HepG2 (cell line): ENCODE measurements around the gene HSPB7. TPM values are rescaled to one million over a fixed set of nuclear protein-coding genes. Genes with fewer than 3 reads are reported as not detected.

Experiments used
- DRAP1 ChIP-seq: IDR thresholded peaks from 2 replicates; pipeline ENCODE4 v1.6.1; 2016; ENCODE audit warnings: missing genetic modification reagents, missing compliant biosample characterization
- GFI1 ChIP-seq: sonication (generic); formaldehyde crosslinking; IDR thresholded peaks from 2 replicates; pipeline ENCODE4 v1.5.0; 2020; ENCODE audit warnings: missing genetic modification reagents, mild to moderate bottlenecking, borderline replicate concordance
- HIC2 ChIP-seq: sonication (generic); formaldehyde crosslinking; IDR thresholded peaks from 2 replicates; pipeline ENCODE4 v1.9.0; 2022; ENCODE audit warnings: low read depth, missing genetic modification reagents
- KDM5B ChIP-seq: sonication (generic); formaldehyde crosslinking; IDR thresholded peaks from 2 replicates; pipeline ENCODE4 v1.4.0; 2020; ENCODE audit warnings: missing genetic modification reagents, mild to moderate bottlenecking, borderline replicate concordance
- KLF9 ChIP-seq: IDR thresholded peaks from 2 replicates; pipeline ENCODE4 v1.6.1; 2016; ENCODE audit warnings: low read depth
- MXI1 ChIP-seq: IDR thresholded peaks from 3 replicates; pipeline ENCODE4 v1.6.1; 2012; ENCODE audit warnings: low read depth, low read length, inconsistent platforms, borderline replicate concordance
- RXRB ChIP-seq: IDR thresholded peaks from 2 replicates; pipeline ENCODE4 v1.6.1; 2016; ENCODE audit warnings: borderline replicate concordance, missing genetic modification reagents, missing compliant biosample characterization
- SP5 ChIP-seq: IDR thresholded peaks from 2 replicates; pipeline ENCODE4 v1.6.1; 2016; ENCODE audit warnings: low read depth, borderline replicate concordance
- YY1 ChIP-seq: IDR thresholded peaks from 2 replicates; pipeline ENCODE4 v1.6.1; 2011; ENCODE audit warnings: low read length, low read depth, moderate library complexity, mild to moderate bottlenecking; ENCODE audit not compliant: insufficient read depth, insufficient replicate concordance
- ZBTB43 ChIP-seq: sonication (generic); formaldehyde crosslinking; conservative IDR thresholded peaks from 2 replicates; pipeline ENCODE4 v1.4.0; 2020; ENCODE audit warnings: missing genetic modification reagents
- ZFP91 ChIP-seq: sonication (generic); formaldehyde crosslinking; IDR thresholded peaks from 2 replicates; pipeline ENCODE4 v1.9.0; 2022; ENCODE audit warnings: missing genetic modification reagents, mild to moderate bottlenecking, borderline replicate concordance
- ZFX ChIP-seq: sonication (generic); formaldehyde crosslinking; IDR thresholded peaks from 2 replicates; pipeline ENCODE4 v1.4.0; 2020; ENCODE audit warnings: mild to moderate bottlenecking, low read depth, missing genetic modification reagents, moderate library complexity
- ZFY ChIP-seq: sonication (generic); formaldehyde crosslinking; IDR thresholded peaks from 2 replicates; pipeline ENCODE4 v1.4.0; 2020; ENCODE audit warnings: missing genetic modification reagents
- ZNF280B ChIP-seq: sonication (generic); formaldehyde crosslinking; IDR thresholded peaks from 2 replicates; pipeline ENCODE4 v1.5.0; 2020; ENCODE audit warnings: missing genetic modification reagents, mild to moderate bottlenecking, borderline replicate concordance
- ZNF687 ChIP-seq: sonication (generic); formaldehyde crosslinking; IDR thresholded peaks from 2 replicates; pipeline ENCODE4 v1.5.1; 2020; ENCODE audit warnings: mild to moderate bottlenecking, missing genetic modification reagents, moderate library complexity
- polyA plus RNA-seq, 8 experiments: library from polyadenylated mRNA; depleted of rRNA in 3 of 8; stranded (reverse) in 7 of 8; unstranded in 1 of 8; fragments of >200 nt; fragmentation: Illumina TruSeq in 4 of 8; extraction: Trizol in 4 of 8; gene quantifications; 2 replicates each; pipeline versions ENCODE4 v1.2.1 to v1.2.3, GENCODE V29; 2011 to 2016; ENCODE audit warnings: low read depth in 4 of 8, missing spikeins in 1 of 8, mixed read lengths in 1 of 8; ENCODE audit not compliant: insufficient read depth in 1 of 8
- total RNA-seq, 5 experiments: library from RNA; depleted of rRNA; stranded (reverse); fragments of >200 nt; fragmentation: Illumina TruSeq; extraction: Trizol; gene quantifications; 2 replicates each; pipeline ENCODE4 v1.2.3, GENCODE V29; 2016; ENCODE audit warnings: low read depth in 1 of 5

HSPB7 gene
- total and polyA plus RNA-seq, 2 of the 13 experiments (the other 11 are each of a cell fraction or from before 2014, with no cell fraction given): 0.20 TPM; not detected in 1

GRCh38 chr1:16014509-16015482 lies 3.0 kb downstream of the HSPB7 start (continued):
- TF ChIP-seq ZFP91 (CRISPR knock-in tag): 0 out of 2 replicates have a peak, but pooled peaks have one; percentile 32
- peak; percentile 22; the same call in 1 of the 2 replicates for TF ChIP-seq DRAP1 (CRISPR knock-in tag)
- TF ChIP-seq ZFY (CRISPR knock-in tag): peak; percentile 53; the same call in 1 of the 2 replicates
- TF ChIP-seq YY1: peak; percentile 14
- TF ChIP-seq ZBTB43: no peak
- 0 out of 2 replicates have a peak, but pooled peaks have one; percentile 40 for TF ChIP-seq KLF9 (CRISPR knock-in tag)
- 0 out of 2 replicates have a peak, but pooled peaks have one; percentile 20 for TF ChIP-seq HIC2 (CRISPR knock-in tag)
- peak; percentile 81 for TF ChIP-seq ZNF687 (CRISPR knock-in tag)
- TF ChIP-seq RXRB (CRISPR knock-in tag): 0 out of 2 replicates have a peak, but pooled peaks have one; percentile 12
- TF ChIP-seq KDM5B (CRISPR knock-in tag): peak; percentile 58; the same call in 1 of the 2 replicates
- peak; percentile 28; the same call in 1 of the 3 replicates for TF ChIP-seq MXI1
- 0 out of 2 replicates have a peak, but pooled peaks have one; percentile 26 for TF ChIP-seq SP5 (CRISPR knock-in tag)
- TF ChIP-seq GFI1: 0 out of 2 replicates have a peak, but pooled peaks have one; percentile 35
- TF ChIP-seq ZFX (CRISPR knock-in tag): peak; percentile 76
- peak; percentile 16; the same call in 1 of the 2 replicates for TF ChIP-seq ZNF280B (CRISPR knock-in tag)
